ENCODE results near the gene UFSP1.
"Not testable (repeated sequence)": the region's sequence is repeated elsewhere in the genome, so short reads cannot be mapped to it uniquely, and the experiment has no call there.

UFSP1 gene

DNA sequence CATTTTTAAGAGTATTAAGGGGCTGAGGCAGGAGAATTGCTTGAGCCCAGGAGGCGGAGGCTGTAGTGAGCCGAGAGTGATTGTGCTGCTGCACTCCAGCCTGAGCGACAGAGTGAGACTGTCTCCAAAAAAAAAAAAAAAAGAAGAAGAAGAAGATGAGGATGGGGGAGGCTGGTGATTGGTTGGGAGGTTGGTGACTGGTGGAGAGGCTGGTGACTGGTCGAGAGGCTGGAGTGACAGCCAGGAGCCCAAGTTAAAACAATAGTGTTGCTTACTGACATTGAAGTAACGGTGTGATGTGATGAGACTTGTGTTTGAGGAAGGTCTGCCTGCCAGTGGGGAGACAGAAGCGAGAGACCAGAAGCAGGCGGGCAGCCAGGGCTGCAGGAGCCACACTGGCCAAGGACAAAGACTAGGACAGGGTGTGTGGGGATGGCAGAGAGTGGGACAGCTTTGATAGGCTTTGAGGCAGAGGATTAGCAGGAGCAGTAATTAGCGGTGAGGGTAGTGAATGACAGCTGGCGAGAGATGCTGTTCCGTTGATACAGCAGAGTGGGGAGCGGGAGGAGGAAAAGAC lies 9.7 kb downstream of the UFSP1 start:
- DNase-seq = no peak

GRCh38 chr7:100878685-100879084 lies 10.8 kb downstream of the UFSP1 start:
- no peak for DNase-seq

DNA sequence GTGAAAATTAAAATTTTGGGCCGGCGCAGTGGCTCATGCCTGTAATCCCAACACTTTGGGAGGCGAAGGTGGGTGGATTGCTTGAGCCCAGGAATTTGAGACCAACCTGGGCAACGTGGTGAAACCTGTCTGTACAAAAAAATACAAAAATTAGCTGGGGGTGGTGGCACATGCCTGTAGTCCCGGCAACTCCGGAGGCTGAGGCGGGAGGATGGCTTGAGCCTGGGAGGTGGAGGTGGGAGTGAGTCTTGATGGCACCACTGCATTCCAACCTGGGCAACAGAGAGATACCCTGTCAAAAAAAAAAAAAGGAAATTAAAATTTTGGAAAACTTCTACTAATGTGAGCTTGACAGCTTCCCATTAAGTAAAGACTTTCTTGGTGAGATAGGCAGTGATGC lies 11.5 kb downstream of the UFSP1 start:
- DNase-seq = no peak

DNA sequence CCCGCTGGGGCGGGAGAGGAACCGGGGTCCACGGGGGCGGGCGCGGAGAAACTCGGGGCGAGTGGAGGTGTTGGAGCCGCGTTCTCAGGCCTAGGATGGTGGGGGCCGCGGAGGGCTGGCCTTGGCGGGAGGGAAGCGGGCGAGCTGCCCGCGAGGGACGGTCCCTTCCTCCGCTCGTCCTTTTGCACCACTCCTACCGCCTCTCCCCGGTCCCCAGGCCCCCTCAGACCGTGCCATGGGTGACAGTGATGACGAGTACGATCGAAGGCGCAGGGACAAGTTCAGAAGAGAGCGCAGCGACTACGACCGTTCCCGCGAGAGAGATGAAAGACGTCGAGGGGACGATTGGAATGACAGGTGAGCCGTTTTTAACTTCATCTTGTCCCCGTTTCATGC lies 14.2 kb downstream of the UFSP1 start:
- DNase-seq = peak in 1 of 2 donors; percentile 29

GRCh38 chr7:100874577-100875355 lies 14.7 kb downstream of the UFSP1 start, which contains the start of gene SRRT:
Gene SRRT, plus strand, starts transcription at chr7:100875103. Its CDS starts 488 bp downstream, at chr7:100875591.
- DNase-seq = peak; percentile 97 to 98

DNA sequence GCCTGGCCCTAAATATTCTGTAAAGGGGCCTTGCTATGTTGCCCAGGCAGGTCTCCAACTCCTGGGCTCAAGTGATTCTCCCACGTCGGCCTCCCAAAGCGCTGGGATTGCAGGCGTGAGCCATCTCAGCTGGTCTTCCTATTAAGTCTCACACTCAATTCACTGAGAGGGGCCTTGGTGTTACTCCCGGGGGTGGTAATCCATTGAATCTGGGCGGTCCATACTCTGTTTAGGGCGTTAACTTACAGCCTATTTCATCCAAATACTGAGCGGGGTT lies 15.3 kb downstream of the UFSP1 start:
- no peak for DNase-seq

DNA sequence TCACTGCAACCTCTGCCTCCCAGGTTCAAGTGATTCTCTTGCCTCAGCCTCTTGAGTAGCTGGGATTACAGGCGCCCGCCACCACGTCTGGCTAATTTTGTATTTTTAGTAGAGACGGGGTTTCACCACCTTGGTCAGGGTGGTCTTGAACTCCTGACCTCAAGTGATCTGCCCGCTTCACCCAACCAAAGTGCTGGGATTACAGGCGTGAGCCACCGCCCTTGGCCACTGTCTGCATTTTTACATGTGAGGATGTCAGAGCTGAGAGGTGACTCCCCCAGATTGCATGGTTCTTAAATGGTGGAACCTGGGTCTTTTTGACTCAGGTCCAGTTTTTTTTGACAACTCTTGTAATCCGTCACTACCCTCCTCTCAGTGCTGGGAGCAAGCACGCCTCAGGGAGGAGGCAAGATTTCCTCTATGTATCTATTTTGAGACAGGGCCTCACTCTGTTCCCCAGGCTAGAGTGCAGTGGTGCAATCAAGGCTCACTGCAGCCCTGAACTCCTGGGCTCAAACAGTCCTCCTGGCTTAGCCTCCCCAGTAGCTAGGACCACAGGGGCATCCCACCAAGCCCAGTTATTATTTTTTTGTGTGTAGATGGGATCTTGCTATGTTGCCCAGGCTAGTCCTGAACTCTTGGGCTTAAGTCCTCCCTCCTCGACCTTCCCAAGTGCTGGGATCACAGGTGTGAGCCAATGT lies 15.8 kb downstream of the UFSP1 start:
- no peak for DNase-seq

DNA sequence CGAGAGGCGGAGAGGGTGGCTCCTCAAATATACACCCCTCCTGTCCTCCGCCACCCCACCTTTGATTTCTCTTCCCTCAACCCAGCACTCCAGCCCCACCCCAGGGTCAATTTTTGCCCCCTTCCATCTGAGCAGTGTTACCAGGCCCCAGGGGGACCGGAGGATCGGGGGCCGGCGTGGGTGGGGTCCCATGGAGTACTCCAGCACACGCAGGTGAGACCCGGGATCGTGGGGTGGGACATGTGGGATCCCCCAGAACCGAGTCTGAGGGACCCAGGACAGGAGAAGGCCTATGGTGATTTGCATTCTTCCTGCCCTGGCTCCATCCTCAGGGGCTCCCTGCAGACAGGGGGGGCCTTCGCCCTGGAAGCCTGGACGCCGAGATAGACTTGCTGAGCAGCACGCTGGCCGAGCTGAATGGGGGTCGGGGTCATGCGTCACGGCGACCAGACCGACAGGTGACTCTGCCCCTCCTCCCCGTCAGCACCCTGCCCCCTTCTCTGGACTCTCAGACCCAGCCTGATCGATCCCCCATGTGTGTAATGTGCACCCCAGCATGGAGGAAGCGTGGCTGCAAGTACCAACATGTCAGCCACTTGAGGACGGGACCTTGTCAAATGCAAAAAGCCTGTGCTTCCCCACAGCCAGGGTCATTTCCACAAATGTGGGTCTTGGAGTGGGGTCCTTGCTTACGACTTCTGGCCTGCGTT lies 21.6 kb downstream of the UFSP1 start:
- no peak for DNase-seq

DNA sequence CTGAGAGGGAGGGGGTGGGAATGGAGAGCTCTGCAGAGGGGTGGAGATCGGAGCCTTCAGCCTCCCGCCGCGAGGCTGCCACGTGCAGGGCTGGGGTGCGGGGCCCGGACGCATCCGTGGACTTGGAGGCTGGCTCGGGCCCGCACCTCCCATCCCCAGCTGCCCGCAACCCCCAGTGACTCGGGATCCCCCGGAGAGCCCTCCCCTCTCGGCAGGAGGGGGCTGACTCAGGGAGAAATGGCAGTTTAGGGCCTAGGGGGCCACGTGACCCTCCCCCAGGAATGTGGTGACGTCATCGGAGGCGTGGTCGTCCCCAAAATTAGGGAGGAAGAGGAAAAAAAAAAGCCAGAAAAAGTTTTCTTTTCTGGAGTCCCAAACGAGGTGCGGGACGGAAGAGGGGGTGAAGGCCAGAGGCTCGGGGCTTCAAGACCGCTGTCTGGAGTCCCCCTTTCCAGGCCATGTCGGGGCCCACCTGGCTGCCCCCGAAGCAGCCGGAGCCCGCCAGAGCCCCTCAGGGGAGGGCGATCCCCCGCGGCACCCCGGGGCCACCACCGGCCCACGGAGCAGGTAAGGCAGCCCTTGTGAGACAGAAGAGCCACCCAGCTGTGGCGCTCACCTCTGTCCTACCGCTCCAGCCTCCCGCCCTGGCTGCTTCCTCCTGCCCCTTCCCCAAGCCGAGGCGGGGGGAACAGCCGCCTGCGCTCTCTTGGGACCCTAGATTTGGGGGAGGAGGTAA lies 22.3 kb downstream of the UFSP1 start, which contains the start of gene TRIP6:
TSS of gene TRIP6 (plus strand) at position 348 of the 736 bp plus-strand sequence. CDS start at position 459, 111 bp downstream.
- peak; percentile 58 to 64 for DNase-seq

GRCh38 chr7:100866729-100867039 lies 22.8 kb downstream of the UFSP1 start:
- DNase-seq = no peak

DNA sequence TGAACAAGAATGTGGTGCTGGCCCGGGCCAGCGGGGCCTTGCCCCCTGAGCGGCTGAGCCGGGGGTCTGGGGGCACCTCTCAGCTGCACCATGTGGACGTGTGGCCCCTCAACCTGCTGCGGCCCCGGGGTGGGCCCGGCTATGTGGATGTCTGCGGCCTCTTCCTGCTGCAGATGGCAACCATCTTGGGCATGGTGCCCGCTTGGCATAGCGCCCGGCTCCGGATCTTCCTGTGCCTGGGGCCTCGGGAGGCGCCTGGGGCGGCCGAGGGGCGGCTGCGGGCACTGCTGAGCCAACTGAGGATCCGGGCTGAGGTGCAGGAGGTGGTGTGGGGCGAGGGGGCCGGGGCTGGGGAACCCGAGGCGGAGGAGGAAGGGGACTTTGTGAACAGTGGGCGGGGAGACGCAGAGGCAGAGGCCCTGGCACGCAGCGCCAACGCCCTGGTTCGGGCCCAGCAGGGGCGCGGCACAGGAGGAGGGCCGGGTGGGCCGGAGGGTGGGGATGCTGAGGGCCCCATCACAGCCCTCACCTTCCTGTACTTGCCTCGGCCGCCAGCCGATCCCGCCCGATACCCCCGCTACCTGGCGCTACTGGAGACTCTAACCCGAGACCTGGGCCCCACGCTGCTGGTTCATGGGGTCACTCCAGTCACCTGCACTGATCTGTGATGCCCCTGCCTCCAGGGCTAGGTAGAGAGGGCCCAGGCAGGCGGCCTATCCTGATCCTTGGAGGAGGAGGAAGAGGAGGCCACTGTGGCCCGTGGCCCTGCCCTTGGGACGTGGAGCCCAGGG lies 23.4 kb downstream of the UFSP1 start:
- no peak for DNase-seq

GRCh38 chr7:100865372-100865911 lies 24.1 kb downstream of the UFSP1 start:
- DNase-seq = no peak

DNA sequence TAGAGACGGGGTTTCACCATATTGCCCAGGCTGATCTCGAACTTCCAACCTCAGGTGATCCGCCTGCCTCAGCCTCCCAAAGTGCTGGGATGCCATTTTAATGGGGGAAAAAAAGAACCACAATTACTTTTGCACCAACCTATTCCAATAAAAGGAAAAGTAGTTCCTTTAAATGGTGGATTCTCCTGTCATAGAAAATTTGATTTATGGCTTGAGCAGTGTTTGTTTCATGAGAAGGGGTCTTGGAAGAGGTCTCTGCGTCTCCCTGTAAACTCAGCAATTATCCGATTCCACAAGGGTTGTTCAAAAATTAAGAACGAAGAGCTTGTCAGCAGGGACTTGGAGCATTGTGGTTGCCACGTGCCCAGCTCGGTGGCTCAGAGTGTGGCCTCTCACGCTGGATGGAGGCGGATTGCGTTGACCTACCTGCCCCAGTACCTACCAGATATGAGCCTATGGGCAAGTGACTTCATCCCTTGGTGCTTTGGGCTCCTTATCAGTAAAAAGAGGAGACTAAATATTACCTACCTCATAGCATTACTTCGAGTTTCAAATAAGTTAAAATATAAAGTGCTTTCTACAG lies 25.2 kb downstream of the UFSP1 start:
- DNase-seq = no peak

- no peak for DNase-seq
Observed at GRCh38 chr7:100863406-100863950, 26.0 kb downstream of the UFSP1 start.

- DNase-seq = no peak
Observed at GRCh38 chr7:100861616-100861985, 27.9 kb downstream of the UFSP1 start.

DNA sequence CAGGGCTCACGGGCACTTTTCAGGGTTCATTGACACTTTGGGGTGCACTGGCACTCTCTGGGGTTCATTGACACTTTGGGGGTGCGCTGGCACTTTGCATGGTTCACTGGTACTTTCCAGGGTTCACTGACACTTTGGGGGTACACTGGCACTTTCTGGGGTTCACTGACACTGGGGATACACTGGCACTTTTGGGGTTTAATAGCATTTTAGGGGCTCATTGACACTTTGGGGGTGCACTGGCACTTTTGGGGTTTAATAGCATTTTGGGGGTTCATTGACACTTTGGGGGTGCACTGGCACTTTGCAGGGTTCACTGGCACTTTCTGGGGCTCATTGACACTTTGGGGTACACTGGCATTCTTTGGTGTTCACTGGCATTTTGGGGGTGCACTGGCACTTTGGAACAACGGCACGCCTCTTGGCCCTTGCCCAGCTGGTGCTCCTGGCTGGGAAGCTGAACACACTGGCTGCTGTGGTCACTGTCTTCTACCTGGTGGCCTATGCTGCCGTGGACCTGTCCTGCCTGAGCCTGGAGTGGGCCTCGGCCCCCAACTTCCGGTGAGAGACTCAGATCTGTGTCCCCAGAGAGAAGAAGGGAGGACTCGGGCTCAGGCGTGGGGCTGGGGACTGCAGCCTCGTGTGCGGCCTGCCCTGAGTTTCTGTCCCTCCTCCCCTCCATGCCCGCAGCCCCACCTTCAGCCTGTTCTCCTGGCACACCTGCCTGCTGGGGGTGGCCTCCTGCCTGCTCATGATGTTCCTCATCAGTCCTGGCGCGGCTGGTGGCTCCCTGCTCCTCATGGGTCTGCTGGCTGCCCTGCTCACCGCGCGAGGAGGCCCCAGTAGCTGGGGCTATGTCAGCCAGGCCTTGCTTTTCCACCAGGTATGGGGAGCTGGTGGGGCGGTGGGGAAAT lies 28.6 kb downstream of the UFSP1 start:
- no peak for DNase-seq

GRCh38 chr7:100859856-100860255 lies 29.7 kb downstream of the UFSP1 start:
- DNase-seq = no peak

DNA sequence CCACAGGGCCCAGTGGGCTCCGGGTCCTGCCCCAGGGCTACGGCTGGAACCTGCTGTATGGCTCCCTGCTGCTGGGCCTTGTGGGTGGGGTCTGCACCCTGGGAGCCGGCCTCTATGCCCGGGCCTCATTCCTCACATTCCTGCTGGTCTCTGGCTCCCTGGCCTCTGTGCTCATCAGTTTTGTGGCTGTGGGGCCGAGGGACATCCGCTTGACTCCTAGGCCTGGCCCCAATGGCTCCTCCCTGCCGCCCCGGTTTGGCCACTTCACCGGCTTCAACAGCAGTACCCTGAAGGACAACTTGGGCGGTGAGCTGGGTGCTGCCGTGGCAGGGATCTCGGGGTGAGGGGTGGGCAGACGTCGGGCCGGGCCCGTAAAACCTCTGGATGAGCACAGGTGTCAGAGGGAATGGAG lies 32.6 kb downstream of the UFSP1 start:
- DNase-seq = no peak

GRCh38 chr7:100855515-100855914 lies 34.0 kb downstream of the UFSP1 start:
- DNase-seq = no peak

- not testable (repeated sequence) for DNase-seq
Observed at GRCh38 chr7:100854899-100855298, 34.6 kb downstream of the UFSP1 start.
